GM19240 (cell line): Measurements from ENCODE around the gene PDAP1.
"Not testable (repeated sequence)": the region's sequence is repeated elsewhere in the genome, so short reads cannot be mapped to it uniquely, and the experiment has no call there.

Source experiments
- DNase-seq: peaks from one replicate; pipeline ENCODE4 v3.0.0; 2011; ENCODE audit warnings: low spot score; ENCODE audit not compliant: insufficient read length

The PDAP1 gene, protein sequence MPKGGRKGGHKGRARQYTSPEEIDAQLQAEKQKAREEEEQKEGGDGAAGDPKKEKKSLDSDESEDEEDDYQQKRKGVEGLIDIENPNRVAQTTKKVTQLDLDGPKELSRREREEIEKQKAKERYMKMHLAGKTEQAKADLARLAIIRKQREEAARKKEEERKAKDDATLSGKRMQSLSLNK

DNA sequence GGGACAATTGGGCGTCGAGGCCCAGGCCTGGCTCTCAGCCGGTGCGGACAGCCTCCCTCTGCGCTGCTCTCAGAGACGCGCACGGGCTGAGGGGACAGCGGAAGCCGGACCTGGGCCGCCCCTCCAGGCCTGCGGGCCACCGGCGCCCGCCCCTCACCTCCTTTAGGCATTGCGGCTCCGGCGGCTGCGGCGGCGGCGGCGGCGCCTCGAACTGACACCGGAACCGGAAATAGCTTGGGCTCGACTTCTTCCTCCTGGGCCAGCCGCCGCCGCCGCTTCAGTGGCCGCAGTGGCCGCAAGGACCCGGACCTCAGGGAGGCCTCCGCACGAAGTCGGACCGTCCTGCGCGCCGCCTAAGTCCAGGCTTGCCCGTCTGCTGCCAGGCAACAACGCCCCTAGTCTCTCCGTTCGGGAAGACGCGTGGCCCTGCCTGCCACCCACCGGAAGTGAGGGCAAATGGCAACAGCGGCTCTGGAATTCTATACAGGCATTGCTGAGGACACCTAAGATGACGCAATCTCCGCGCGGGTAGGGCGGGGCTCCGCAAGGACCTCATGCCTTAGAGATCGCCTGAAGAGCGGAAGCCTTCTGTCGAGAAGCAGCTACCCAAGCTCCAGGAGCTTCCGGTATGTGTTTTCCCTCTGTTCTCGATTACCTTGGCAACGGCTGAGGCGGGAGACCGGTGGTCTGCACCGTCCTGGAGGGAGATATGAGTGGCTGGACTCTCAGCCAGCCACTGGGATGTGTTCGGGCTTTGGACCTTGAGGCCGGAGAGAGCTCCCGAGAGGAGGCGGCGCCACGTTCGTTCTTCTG is at the start of gene PDAP1, which contains the start of gene BUD31:
Gene PDAP1 (minus strand): TSS at position 219 of the 813 bp plus-strand sequence. CDS start 49 bp downstream, at position 170.
Gene BUD31 (plus strand): TSS at position 591 of the 813 bp plus-strand sequence. CDS start 2,124 bp downstream, outside the sequence.
- peak; percentile 90 for DNase-seq

DNA sequence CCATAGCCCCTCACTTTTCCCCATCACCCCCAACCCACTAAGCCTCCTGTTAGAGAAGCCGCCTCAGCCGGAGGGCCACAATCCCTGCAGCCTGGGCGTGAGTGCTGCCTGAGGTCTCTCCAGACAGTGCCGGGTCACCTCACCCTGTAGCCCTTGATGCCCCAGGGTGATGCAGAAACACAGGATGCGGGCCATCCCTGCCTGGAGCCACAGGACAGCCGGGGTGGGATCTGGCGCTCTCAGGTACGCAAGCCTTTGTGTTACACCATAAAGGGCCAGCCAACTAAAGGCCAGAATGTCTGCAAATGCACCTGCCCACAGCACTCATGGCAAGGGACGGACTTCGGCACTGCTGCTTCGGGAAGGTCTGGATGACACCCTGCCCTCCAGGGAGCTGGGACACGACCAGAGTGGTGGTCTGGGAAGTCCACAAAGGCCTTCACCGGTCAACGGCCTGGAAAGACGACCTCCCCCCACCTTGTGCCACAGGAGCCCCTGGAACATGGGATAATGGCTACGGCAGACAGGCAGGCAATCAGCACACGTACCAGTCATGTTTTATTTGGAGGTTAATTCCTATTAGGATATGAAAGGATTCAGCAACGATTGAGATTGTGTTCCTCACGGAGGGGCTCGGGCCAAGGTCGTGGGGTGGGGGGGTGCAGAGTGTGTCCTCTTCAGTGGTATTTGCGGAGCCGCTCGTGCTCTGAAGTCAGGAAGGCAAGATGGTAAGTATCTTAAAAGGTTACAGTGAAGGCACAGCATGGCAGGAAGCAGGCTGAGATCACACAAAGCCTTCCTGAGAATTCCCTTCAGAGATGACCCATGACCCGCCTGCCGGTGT is 49.5 kb upstream of the PDAP1 start:
- no peak for DNase-seq

DNA sequence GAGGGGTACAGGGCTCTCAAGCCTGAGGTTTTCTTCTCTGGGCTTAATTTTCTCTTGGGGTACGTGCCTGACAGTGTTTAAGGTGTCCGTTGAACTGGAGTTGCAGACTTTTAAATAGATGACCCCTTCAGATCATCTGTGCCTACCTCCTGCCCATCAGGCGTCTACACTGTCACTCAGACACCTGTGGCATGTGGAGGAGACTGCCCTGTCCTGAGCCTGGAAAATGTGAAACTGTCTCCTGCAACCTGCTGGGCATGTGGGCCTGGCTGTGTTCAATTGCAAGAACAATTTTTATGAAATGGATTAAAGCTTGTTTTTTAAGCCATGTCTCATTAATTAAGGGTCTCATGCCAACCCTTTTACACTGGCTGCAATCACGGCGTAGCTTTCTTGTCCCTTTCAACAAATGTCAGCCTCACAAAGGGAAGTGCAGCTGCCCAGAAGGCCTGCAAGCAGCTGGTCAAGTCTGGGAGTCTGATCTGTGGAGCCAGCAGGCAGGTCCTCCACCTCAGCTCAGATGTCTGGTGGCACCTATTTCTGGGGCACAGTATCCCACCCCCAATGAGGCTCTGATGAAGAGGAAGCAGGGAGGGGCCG is 48.8 kb upstream of the PDAP1 start:
- DNase-seq, result no peak

DNA sequence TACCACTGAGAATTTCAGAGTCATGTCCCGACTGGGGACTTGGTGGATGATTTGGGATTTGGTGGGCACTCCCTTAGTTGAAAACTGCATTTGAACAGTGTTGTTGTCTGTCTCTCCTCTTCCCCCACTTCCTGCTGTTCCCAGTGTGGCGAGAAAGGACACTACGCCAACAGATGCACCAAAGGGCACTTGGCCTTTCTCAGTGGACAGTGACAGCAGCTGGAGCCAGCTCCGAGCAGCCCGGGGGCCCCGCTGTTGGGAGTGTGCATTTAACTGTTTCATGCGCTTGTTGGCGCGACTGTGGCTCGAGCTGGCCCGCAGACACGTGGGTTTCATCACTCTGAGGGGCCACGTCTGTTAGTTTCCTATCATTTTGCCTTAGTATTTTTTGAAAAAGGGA is 47.9 kb upstream of the PDAP1 start:
- DNase-seq, result no peak

DNA sequence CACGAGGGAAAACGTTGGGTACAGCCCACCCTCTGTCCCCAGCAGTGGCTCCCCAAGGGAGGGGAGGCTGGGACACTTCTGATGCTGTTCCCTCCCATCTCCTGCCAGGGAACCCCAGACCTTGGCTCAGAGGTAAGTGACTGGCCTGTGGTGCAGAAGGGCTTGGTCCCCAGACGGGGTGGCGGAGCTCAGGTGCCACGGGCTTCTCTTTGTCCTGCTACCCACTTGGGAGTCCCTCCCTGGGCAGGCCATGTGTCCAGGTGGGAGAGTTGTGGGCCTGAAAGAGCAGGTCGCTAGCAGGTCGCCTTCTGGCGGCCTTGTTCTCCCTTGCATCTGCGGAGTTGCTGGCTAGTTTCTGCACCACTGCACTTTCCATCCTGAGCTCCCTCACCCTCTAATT is 47.5 kb upstream of the PDAP1 start:
- no peak for DNase-seq

GRCh38 chr7:99453105-99453504 is 44.7 kb upstream of the PDAP1 start:
- DNase-seq, result no peak

- no peak for DNase-seq
Measured at GRCh38 chr7:99452541-99452940, 44.1 kb upstream of the PDAP1 start.

- no peak for DNase-seq
Measured at GRCh38 chr7:99451936-99452335, 43.5 kb upstream of the PDAP1 start.

DNA sequence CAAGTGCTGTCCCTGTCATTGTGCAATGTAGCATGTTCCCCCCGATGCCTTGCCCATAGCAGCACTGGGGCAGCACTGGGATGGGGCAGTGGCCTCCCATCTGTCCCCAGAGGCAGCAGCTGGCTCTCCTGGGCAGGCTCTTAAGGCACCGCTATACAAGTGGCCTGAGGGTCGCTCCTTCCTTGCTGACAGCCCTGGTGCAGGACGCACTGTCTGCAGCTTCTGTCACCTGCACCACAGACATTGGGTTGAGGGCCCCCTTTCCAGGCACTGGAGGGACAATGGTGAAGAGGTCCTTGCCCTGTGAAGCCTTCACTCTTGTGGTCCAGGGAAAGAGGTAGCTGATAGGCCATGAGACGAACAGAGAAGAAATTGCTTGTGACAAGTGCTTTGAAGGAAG is 40.9 kb upstream of the PDAP1 start:
- no peak for DNase-seq

GRCh38 chr7:99448855-99449254 is 40.5 kb upstream of the PDAP1 start:
- DNase-seq, result no peak

DNA sequence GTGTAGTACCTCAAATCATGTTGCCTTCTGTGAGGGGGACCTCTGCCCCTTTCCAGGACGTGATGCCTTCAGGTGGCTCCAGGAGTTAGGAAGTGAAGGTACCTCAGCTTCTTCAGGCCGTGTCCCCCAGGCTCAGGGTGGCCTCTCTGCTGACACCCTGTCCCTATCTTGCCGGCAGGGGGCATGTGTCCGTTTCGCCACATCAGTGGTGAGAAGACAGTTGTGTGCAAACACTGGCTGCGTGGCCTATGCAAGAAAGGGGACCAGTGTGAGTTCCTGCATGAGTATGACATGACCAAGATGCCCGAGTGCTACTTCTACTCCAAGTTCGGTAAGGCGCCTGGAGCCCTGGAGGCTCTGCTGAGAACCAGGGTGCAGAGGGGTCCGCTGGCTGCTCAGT is 39.5 kb upstream of the PDAP1 start:
- DNase-seq, result no peak

GRCh38 chr7:99446096-99446495 is 37.7 kb upstream of the PDAP1 start:
- DNase-seq, result no peak

- no peak for DNase-seq
Measured at GRCh38 chr7:99440195-99440594, 31.8 kb upstream of the PDAP1 start.

DNA sequence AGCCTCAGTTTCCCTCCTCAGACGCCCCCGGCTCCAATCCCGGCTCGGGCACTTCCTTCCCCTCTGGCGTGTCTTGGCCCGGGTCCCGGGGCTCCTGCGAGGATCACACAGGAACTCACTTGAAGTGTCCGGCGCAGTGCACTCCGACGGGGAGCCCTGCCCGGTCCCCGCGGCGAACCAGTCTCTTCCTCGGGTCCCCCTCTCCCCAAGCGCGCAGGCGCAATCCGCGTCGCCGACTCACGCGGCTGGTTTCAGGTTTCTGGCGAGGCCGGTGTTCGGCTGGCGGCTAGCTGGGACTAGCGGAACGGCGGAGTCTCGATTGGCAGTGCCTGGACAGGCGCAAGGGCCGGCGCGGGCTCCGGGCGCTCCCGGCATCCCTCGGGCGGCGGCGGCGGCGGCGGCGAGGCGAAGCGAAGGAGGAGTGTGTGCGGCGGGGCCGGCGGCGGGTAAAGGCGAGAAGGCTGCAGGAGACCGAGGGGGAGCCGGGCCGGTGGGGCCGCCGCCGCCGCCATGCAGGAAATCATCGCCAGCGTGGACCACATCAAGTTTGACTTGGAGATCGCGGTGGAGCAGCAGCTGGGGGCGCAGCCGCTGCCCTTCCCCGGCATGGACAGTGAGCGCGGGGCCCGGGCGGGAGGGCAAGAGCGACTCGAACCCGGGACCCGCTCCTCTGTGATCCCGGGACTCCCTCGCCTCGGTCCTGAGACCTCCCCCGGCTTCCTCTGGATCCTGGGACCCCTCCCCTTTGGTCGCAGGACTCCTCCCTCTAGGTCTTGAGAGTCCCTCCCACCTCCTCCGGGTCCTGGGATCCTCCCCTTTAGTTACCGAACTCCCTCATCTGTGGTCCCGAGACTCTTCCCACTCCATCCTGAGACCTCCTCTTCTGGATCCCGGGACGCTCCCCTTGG is 30.4 kb upstream of the PDAP1 start, which contains the start of the genes CPSF4 and PTCD1:
Gene CPSF4 (plus strand): TSS at position 371 of the 908 bp plus-strand sequence. CDS start 140 bp downstream, at position 511.
Gene PTCD1 (minus strand): TSS at position 226 of the 908 bp plus-strand sequence. CDS start 3,556 bp downstream, outside the sequence.
- DNase-seq, result peak; percentile 97

GRCh38 chr7:99437946-99438572 is 29.7 kb upstream of the PDAP1 start:
- DNase-seq, result no peak

DNA sequence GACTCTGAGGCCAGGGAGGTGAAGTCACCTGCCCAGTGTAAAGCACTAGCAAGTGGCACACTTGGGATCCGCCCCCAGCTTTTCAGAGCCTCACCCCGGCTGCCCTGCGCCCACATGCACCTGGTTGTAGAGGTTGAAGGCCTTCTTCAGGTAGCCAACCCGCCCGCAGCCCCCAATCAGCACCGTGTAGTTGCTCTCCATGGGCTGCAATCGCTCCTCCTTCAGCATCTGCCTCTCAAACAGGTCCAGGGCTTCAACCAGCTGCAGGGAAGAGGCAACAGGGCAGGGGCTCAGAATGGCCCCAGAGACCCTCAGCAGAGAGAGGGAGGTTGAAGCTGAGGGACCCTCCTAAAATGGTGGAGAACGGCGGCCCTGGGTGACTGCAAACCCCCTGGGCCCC is 24.8 kb upstream of the PDAP1 start:
- DNase-seq, result no peak

DNA sequence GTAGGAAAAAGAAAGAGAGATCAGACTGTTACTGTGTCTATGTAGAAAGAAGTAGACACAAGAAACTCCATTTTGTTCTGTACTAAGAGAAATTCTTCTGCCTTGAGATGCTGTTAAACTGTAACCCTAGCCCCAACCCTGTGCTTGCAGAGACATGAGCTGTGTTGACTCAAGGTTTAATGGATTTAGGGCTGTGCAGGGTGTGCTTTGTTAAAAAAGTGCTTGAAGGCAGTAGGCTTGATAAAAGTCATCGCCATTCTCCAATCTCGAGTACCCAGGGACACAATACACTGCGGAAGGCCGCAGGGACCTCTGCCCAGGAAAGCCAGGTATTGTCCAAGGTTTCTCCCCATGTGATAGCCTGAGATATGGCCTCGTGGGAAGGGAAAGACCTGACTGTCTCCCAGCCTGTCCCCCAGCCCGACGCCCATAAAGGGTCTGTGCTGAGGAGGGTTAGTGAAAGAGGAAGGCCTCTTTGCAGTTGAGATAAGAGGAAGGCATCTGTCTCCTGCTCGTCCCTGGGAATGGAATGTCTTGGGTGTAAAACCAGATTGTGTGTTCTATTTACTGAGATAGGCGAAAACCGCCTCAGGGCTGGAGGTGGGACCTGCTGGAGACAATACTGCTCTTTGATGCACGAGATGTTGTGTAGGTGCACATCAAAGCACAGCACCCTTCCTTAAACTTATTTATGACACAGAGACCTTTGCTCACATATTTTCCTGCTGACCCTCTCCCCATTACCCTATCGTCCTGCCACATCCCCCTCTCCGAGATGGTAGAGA is 23.6 kb upstream of the PDAP1 start:
- DNase-seq, result not testable (repeated sequence)

DNA sequence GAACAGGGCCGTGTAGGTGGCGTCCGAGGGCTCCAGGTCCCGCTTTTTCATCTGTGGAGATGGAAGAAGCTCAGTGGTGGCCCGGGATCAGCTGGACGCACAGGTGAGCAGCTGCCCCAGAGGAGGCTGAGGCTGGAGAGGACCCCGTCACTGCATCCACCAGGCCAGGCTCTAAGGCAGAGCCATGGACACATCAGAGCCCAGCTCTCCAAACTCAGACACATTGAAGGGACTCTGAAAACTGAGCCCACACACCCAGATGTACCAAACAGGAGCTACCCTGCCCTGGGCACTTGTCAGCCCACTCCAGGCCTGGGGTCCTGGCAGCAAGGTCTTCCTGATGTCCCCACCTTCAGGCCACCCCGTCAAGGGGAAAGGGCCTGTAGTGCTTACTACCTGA is 21.4 kb upstream of the PDAP1 start:
- no peak for DNase-seq

- DNase-seq, result no peak
Measured at GRCh38 chr7:99428972-99429566, 20.7 kb upstream of the PDAP1 start.
